ENCODE data around the gene GIT1. TPM values are rescaled to one million over a fixed set of nuclear protein-coding genes. Genes with fewer than 3 reads are reported as not detected.
A peak's percentile ranks its signal among the peaks of the same experiment; 100 is the strongest.

Gene GIT1
- total and polyA plus RNA-seq, 9 donors, result 18.0 to 51.8 (median 39.0) TPM

DNA sequence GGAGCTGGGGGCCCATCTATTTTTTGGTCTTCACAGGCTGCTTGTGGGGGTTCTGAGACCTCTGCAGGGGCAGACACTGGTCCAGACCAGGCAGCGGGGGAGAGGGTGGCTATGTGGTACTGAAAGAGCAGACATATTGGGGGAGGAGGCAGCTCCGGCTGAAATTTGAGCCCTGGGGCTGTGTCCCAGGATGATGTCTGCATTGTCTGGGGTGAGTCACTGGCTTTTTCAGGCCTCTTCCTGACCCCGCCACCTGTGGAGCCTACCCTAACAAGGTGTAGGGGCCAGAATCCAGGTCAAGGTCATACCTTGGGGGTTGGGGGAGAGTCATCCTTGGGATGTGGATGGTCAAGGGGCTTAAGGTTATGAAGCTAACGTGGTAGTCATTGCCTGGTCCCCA lies 30.8 kb upstream of the GIT1 start:
- Histone ChIP-seq H3K36me3 (no peaks in the 10 kb centered on the region), H3K9me3 (no peaks in the 10 kb centered on the region), H3K4me3 (no peak overlapping the region), H3K4me1 (ENCODE audit: insufficient read depth) (peaks cover 10% of the 10 kb centered on the region), H3K27ac (no peak overlapping the region), H3K27me3 (no peaks in the 10 kb centered on the region)
- TF ChIP-seq EP300 (IDR thresholded peaks at IDR 0.05) (no peak), POLR2A (IDR thresholded peaks at IDR 0.05) (no peak)
- TF ChIP-seq, protein P1, sequence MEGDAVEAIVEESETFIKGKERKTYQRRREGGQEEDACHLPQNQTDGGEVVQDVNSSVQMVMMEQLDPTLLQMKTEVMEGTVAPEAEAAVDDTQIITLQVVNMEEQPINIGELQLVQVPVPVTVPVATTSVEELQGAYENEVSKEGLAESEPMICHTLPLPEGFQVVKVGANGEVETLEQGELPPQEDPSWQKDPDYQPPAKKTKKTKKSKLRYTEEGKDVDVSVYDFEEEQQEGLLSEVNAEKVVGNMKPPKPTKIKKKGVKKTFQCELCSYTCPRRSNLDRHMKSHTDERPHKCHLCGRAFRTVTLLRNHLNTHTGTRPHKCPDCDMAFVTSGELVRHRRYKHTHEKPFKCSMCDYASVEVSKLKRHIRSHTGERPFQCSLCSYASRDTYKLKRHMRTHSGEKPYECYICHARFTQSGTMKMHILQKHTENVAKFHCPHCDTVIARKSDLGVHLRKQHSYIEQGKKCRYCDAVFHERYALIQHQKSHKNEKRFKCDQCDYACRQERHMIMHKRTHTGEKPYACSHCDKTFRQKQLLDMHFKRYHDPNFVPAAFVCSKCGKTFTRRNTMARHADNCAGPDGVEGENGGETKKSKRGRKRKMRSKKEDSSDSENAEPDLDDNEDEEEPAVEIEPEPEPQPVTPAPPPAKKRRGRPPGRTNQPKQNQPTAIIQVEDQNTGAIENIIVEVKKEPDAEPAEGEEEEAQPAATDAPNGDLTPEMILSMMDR (IDR thresholded peaks at IDR 0.05), result no peak
- no peak for DNase-seq
- intact Hi-C loops (cut with DNase I), result loop anchor here in 1 of 4 donors (10.0 kb wide), 1 partner anchor 155 kb away; no protein-coding TSS in a partner anchor
- 95 to 98% (median 97%) methylated on average over 4 of the region's 4 CpGs for WGBS, 3 donors

DNA sequence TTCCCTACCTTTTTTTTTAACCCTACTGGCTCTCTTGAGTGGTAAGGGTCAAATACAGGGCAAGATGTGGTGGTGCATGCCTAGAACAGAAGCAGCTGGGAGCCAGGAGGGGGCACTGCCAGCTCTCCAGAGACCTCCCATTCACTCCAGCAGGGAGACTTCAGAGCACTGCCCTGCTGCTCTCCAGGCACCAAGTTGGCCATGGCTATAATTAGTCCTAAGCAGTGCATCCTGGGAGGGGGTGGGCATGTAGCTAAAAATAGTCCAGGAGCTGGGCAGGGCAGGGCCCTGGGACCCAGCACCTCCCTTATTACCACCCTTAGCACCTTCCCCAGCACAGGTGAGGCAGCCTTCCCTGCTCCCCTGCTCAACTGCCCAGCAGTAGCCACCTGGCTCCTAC lies 29.8 kb upstream of the GIT1 start:
- no peak overlapping the region for H3K27ac ChIP-seq
- intact Hi-C loops (cut with DNase I), result no loop called here
- peaks cover 10% of the 10 kb centered on the region for H3K4me1 ChIP-seq (ENCODE audit: insufficient read depth)
- DNase-seq, result no peak
- TF ChIP-seq POLR2A (IDR thresholded peaks at IDR 0.05) (no peak), EP300 (IDR thresholded peaks at IDR 0.05) (no peak)
- TF ChIP-seq, protein P1 (IDR thresholded peaks at IDR 0.05), result no peak
- H3K9me3 ChIP-seq, result no peaks in the 10 kb centered on the region
- no peaks in the 10 kb centered on the region for H3K36me3 ChIP-seq
- no peak overlapping the region for H3K4me3 ChIP-seq
- H3K27me3 ChIP-seq, result no peaks in the 10 kb centered on the region

DNA sequence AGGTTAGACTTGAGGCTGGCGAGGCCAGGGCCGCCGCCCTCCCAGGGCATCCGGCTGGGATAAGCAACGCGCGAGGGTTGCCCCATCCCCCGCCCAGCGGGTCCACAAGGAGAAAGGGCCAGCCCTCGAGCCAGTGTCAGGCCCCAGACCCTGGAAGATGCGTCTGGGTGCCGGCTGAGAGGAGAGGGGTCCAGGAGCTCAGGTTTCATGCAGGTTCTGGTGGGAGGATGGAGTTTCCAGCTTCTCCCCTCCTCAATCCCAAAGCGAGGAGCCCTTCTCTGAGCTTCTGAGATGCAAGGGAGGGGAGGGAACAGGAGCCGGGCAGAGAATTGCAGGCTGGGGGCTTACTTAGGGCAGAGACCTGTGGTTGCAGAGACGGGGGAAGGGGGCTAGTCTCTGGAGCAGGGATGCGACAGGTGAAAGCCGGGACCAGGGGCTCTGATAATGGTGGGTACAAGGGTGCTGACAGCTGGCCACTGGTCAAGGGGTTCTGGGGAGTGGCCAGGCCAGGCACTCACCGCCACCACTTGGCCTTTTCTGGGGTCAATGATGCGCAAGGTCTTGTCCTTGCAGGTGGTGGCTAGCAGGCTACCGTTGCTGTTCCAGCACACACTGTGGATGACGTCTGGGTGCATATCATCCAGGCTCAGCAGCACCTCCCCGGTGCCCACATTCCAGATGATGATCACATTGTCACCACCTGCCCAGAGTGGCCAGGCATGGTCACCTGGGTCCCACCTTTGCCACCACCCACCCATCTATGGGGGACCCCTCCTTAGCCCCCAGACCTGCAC lies 29.0 kb upstream of the GIT1 start:
- DNase-seq, result no peak
- no peaks in the 10 kb centered on the region for H3K36me3 ChIP-seq
- 34 to 49% (median 47%) methylated on average over 21 to 22 of the region's 22 CpGs for WGBS, 3 donors
- H3K4me1 ChIP-seq (ENCODE audit: insufficient read depth), result peaks cover 14% of the 10 kb centered on the region
- H3K9me3 ChIP-seq, result no peaks in the 10 kb centered on the region
- H3K27ac ChIP-seq, result no peak overlapping the region
- intact Hi-C loops (cut with DNase I), result no loop called here
- peak overlapping the region; percentile 29 for H3K4me3 ChIP-seq
- TF ChIP-seq POLR2A (IDR thresholded peaks at IDR 0.05), result no peak
- TF ChIP-seq, protein P1 (IDR thresholded peaks at IDR 0.05), result no peak
- TF ChIP-seq EP300 (IDR thresholded peaks at IDR 0.05), result no peak
- H3K27me3 ChIP-seq, result no peaks in the 10 kb centered on the region

DNA sequence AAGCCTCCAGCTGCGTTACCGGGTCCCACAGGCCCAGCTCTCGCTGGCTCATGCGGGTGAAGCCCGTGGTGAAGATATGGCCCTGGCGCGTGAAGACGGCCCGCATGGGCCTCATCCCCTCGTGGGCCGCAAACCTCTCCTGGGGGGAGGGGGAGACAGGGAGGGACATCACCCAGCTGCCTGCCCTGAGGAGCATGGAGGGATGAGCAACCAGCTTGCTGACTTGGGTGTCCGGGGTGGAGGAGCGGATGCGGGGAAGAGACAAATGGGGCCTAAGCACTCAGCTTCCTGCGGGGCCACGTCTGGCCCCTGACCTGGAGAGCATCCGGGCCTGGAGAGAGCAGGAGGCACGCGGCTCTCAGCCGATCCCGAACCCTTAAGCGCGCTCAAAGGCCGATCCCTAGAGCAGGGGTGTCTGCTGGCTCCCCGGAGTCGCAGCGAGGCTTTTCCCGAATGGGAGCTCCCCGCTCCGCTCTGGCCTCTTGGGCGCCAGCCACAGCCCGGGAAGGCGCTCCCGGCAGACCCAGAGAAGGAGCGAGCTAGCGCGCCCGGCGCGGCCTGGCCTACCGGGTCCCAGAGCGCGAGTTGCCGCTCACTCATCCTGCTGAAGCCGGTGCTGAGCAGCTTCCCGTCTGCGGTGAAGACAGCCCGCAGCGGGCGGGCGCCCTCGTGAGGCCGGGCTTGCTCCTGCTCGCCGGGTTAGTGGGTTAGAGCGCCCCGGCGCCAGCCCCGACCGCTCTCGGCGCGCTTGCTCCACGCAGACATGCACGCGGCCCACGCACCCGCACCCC lies 28.2 kb upstream of the GIT1 start:
- 3 to 11% (median 6%) methylated on average over 51 to 68 of the region's 68 CpGs for WGBS, 3 donors
- DNase-seq, result peak in 2 of 5 donors; percentile 68 to 72
- TF ChIP-seq, protein P1 (IDR thresholded peaks at IDR 0.05), result peak in 1 of 3 donors; percentile 28
- no peak for TF ChIP-seq EP300 (IDR thresholded peaks at IDR 0.05)
- intact Hi-C loops (cut with DNase I), result no loop called here
- Histone ChIP-seq H3K4me3 (peak overlapping the region; percentile 29), H3K36me3 (no peaks in the 10 kb centered on the region), H3K9me3 (no peaks in the 10 kb centered on the region), H3K27me3 (no peaks in the 10 kb centered on the region), H3K4me1 (ENCODE audit: insufficient read depth) (peaks cover 17% of the 10 kb centered on the region), H3K27ac (no peak overlapping the region)

Measured in ovary (tissue), 9 donors.